HepG2 (cell line): Measurements from ENCODE around the gene UBAC1. TPM values are rescaled to one million over a fixed set of nuclear protein-coding genes. Genes with fewer than 3 reads are reported as not detected.
A peak's percentile ranks its signal among the peaks of the same experiment; 100 is the strongest.

Experiments used
- FOXK2 ChIP-seq: fragments of 450-650 bp; IDR thresholded peaks from 2 replicates; pipeline ENCODE4 v1.6.1; 2016
- KDM5B ChIP-seq: sonication (generic); formaldehyde crosslinking; IDR thresholded peaks from 2 replicates; pipeline ENCODE4 v1.4.0; 2020; ENCODE audit warnings: missing genetic modification reagents, mild to moderate bottlenecking, borderline replicate concordance
- MTA1 ChIP-seq: sonication (generic); formaldehyde crosslinking; IDR thresholded peaks from 2 replicates; pipeline ENCODE4 v1.4.0; 2020; ENCODE audit warnings: missing genetic modification reagents, mild to moderate bottlenecking, borderline replicate concordance
- ZBTB38 ChIP-seq: sonication (generic); formaldehyde crosslinking; IDR thresholded peaks from 2 replicates; pipeline ENCODE4 v1.5.1; 2020; ENCODE audit warnings: mild to moderate bottlenecking, missing genetic modification reagents
- ZFY ChIP-seq: sonication (generic); formaldehyde crosslinking; IDR thresholded peaks from 2 replicates; pipeline ENCODE4 v1.4.0; 2020; ENCODE audit warnings: missing genetic modification reagents
- ZNF296 ChIP-seq: sonication (generic); formaldehyde crosslinking; conservative IDR thresholded peaks from 2 replicates; pipeline ENCODE4 v1.5.0; 2020; ENCODE audit warnings: mild to moderate bottlenecking, missing genetic modification reagents
- ZNF652 ChIP-seq: IDR thresholded peaks from 2 replicates; pipeline ENCODE4 v1.6.1; 2016; ENCODE audit warnings: low read depth, borderline replicate concordance
- ZNF703 ChIP-seq: sonication (generic); formaldehyde crosslinking; IDR thresholded peaks from 2 replicates; pipeline ENCODE4 v1.5.1; 2020; ENCODE audit warnings: missing genetic modification reagents, mild to moderate bottlenecking, moderate library complexity, borderline replicate concordance
- ZSCAN22 ChIP-seq: sonication (generic); formaldehyde crosslinking; IDR thresholded peaks from 2 replicates; pipeline ENCODE4 v1.4.0; 2020; ENCODE audit warnings: mild to moderate bottlenecking, missing genetic modification reagents
- polyA plus RNA-seq, 8 experiments: library from polyadenylated mRNA; depleted of rRNA in 3 of 8; stranded (reverse) in 7 of 8; unstranded in 1 of 8; fragments of >200 nt; fragmentation: Illumina TruSeq in 4 of 8; extraction: Trizol in 4 of 8; gene quantifications; 2 replicates each; pipeline versions ENCODE4 v1.2.1 to v1.2.3, GENCODE V29; 2011 to 2016; ENCODE audit warnings: low read depth in 4 of 8, missing spikeins in 1 of 8, mixed read lengths in 1 of 8; ENCODE audit not compliant: insufficient read depth in 1 of 8
- total RNA-seq, 5 experiments: library from RNA; depleted of rRNA; stranded (reverse); fragments of >200 nt; fragmentation: Illumina TruSeq; extraction: Trizol; gene quantifications; 2 replicates each; pipeline ENCODE4 v1.2.3, GENCODE V29; 2016; ENCODE audit warnings: low read depth in 1 of 5
- TF ChIP-seq, protein P1 (sequence below): sonication (generic); formaldehyde crosslinking; IDR thresholded peaks from one replicate; pipeline ENCODE4 v1.5.1; 2020; ENCODE audit warnings: mild to moderate bottlenecking, missing genetic modification reagents; ENCODE audit errors: not compliant biosample characterization
- TF ChIP-seq, protein P2 (sequence below): sonication (generic); formaldehyde crosslinking; IDR thresholded peaks from 2 replicates; pipeline ENCODE4 v1.9.0; 2021; ENCODE audit warnings: missing genetic modification reagents, borderline replicate concordance
- TF ChIP-seq, protein P3 (sequence below): sonication (generic); formaldehyde crosslinking; IDR thresholded peaks from 2 replicates; pipeline ENCODE4 v1.4.0; 2020; ENCODE audit warnings: mild to moderate bottlenecking, missing genetic modification reagents
- TF ChIP-seq, protein P4 (sequence below): sonication (generic); formaldehyde crosslinking; IDR thresholded peaks from 2 replicates; pipeline ENCODE4 v1.4.0; 2020; ENCODE audit warnings: missing genetic modification reagents, borderline replicate concordance

The UBAC1 gene
- total and polyA plus RNA-seq, 2 of the 13 experiments (the other 11 are each of a cell fraction or from before 2014, with no cell fraction given) = 32.2 to 34.1 TPM

DNA sequence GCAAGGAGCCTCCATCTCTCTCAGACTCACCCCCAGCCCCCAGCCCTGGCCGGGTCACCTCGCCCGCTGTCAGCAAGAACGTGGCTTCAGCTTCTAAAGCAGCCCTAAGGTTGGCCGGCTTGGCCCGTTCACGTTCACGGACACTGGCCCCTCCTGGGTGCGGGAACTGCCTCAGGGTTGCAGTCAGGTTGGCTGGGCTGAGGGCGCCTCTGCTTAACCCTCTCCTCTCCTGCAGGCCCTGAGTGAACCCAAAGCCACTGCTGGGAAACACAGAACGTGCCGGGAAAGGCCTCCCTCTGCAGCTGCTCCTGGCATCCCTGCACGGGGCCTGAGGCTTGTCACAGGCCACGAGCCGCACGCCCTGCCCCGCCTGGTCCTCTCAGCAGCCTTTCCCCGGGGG lies 40.1 kb upstream of the UBAC1 start (continued):
- TF ChIP-seq, protein P1, sequence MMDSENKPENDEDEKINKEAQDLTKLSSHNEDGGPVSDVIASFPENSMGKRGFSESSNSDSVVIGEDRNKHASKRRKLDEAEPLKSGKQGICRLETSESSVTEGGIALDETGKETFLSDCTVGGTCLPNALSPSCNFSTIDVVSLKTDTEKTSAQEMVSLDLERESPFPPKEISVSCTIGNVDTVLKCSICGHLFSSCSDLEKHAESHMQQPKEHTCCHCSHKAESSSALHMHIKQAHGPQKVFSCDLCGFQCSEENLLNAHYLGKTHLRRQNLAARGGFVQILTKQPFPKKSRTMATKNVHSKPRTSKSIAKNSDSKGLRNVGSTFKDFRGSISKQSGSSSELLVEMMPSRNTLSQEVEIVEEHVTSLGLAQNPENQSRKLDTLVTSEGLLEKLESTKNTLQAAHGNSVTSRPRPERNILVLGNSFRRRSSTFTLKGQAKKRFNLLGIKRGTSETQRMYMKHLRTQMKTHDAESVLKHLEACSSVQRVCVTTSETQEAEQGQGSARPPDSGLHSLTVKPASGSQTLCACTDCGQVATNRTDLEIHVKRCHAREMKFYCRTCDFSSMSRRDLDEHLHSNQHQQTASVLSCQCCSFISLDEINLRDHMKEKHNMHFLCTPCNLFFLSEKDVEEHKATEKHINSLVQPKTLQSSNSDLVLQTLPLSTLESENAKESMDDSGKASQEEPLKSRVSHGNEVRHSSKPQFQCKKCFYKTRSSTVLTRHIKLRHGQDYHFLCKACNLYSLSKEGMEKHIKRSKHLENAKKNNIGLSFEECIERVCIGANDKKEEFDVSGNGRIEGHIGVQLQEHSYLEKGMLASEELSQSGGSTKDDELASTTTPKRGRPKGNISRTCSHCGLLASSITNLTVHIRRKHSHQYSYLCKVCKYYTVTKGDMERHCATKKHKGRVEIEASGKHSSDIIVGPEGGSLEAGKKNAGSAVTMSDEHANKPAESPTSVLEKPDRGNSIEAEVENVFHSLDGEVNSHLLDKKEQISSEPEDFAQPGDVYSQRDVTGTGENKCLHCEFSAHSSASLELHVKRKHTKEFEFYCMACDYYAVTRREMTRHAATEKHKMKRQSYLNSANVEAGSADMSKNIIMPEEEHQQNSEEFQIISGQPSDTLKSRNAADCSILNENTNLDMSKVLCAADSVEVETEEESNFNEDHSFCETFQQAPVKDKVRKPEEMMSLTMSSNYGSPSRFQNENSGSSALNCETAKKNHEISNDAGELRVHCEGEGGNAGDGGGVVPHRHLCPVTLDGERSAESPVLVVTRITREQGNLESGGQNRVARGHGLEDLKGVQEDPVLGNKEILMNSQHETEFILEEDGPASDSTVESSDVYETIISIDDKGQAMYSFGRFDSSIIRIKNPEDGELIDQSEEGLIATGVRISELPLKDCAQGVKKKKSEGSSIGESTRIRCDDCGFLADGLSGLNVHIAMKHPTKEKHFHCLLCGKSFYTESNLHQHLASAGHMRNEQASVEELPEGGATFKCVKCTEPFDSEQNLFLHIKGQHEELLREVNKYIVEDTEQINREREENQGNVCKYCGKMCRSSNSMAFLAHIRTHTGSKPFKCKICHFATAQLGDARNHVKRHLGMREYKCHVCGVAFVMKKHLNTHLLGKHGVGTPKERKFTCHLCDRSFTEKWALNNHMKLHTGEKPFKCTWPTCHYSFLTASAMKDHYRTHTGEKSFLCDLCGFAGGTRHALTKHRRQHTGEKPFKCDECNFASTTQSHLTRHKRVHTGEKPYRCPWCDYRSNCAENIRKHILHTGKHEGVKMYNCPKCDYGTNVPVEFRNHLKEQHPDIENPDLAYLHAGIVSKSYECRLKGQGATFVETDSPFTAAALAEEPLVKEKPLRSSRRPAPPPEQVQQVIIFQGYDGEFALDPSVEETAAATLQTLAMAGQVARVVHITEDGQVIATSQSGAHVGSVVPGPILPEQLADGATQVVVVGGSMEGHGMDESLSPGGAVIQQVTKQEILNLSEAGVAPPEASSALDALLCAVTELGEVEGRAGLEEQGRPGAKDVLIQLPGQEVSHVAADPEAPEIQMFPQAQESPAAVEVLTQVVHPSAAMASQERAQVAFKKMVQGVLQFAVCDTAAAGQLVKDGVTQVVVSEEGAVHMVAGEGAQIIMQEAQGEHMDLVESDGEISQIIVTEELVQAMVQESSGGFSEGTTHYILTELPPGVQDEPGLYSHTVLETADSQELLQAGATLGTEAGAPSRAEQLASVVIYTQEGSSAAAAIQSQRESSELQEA (CRISPR knock-in tag) = peak; percentile 27
- TF ChIP-seq, protein P2, sequence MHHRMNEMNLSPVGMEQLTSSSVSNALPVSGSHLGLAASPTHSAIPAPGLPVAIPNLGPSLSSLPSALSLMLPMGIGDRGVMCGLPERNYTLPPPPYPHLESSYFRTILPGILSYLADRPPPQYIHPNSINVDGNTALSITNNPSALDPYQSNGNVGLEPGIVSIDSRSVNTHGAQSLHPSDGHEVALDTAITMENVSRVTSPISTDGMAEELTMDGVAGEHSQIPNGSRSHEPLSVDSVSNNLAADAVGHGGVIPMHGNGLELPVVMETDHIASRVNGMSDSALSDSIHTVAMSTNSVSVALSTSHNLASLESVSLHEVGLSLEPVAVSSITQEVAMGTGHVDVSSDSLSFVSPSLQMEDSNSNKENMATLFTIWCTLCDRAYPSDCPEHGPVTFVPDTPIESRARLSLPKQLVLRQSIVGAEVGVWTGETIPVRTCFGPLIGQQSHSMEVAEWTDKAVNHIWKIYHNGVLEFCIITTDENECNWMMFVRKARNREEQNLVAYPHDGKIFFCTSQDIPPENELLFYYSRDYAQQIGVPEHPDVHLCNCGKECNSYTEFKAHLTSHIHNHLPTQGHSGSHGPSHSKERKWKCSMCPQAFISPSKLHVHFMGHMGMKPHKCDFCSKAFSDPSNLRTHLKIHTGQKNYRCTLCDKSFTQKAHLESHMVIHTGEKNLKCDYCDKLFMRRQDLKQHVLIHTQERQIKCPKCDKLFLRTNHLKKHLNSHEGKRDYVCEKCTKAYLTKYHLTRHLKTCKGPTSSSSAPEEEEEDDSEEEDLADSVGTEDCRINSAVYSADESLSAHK (CRISPR knock-in tag) = no peak
- TF ChIP-seq KDM5B (peak; percentile 54; the same call in 1 of the 2 replicates), FOXK2 (no peak), ZFY (CRISPR knock-in tag) (peak; percentile 50; the same call in 1 of the 2 replicates), ZBTB38 (CRISPR knock-in tag) (0 out of 2 replicates have a peak, but pooled peaks have one; percentile 19), ZNF652 (CRISPR knock-in tag) (peak; percentile 95), MTA1 (no peak; the same call in 1 of the 2 replicates), ZNF703 (no peak), ZSCAN22 (CRISPR knock-in tag) (no peak), ZNF296 (CRISPR knock-in tag) (0 out of 2 replicates have a peak, but pooled peaks have one; percentile 53)
- TF ChIP-seq, protein P3, sequence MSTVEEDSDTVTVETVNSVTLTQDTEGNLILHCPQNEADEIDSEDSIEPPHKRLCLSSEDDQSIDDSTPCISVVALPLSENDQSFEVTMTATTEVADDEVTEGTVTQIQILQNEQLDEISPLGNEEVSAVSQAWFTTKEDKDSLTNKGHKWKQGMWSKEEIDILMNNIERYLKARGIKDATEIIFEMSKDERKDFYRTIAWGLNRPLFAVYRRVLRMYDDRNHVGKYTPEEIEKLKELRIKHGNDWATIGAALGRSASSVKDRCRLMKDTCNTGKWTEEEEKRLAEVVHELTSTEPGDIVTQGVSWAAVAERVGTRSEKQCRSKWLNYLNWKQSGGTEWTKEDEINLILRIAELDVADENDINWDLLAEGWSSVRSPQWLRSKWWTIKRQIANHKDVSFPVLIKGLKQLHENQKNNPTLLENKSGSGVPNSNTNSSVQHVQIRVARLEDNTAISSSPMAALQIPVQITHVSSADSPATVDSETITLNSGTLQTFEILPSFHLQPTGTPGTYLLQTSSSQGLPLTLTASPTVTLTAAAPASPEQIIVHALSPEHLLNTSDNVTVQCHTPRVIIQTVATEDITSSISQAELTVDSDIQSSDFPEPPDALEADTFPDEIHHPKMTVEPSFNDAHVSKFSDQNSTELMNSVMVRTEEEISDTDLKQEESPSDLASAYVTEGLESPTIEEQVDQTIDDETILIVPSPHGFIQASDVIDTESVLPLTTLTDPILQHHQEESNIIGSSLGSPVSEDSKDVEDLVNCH = no peak
- TF ChIP-seq, protein P4, sequence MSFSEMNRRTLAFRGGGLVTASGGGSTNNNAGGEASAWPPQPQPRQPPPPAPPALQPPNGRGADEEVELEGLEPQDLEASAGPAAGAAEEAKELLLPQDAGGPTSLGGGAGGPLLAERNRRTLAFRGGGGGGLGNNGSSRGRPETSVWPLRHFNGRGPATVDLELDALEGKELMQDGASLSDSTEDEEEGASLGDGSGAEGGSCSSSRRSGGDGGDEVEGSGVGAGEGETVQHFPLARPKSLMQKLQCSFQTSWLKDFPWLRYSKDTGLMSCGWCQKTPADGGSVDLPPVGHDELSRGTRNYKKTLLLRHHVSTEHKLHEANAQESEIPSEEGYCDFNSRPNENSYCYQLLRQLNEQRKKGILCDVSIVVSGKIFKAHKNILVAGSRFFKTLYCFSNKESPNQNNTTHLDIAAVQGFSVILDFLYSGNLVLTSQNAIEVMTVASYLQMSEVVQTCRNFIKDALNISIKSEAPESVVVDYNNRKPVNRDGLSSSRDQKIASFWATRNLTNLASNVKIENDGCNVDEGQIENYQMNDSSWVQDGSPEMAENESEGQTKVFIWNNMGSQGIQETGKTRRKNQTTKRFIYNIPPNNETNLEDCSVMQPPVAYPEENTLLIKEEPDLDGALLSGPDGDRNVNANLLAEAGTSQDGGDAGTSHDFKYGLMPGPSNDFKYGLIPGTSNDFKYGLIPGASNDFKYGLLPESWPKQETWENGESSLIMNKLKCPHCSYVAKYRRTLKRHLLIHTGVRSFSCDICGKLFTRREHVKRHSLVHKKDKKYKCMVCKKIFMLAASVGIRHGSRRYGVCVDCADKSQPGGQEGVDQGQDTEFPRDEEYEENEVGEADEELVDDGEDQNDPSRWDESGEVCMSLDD (CRISPR knock-in tag) = no peak
